Smooth muscle cell (in vitro differentiated cells): Measurements from ENCODE around the gene GRIK1. TPM values are rescaled to one million over a fixed set of nuclear protein-coding genes. Genes with fewer than 3 reads are reported as not detected.

Experiments used
- DNase-seq: peaks from one replicate; lab custom pipeline; 2025; ENCODE audit not compliant: unreplicated experiment; lab: John Stamatoyannopoulos, UW
- H2AFZ ChIP-seq: fragments of 200-600 bp; sonication (generic); 2 replicates; pipeline ENCODE4 v1.6.0; 2016; ENCODE audit warnings: antibody characterized with exemption, low read depth, mild to moderate bottlenecking
- H3F3A ChIP-seq: fragments of 200-600 bp; sonication (generic); 2 replicates; pipeline ENCODE4 v1.6.0; 2017; ENCODE audit warnings: antibody characterized with exemption, low read depth
- H3K27ac ChIP-seq: fragments of 200-600 bp; sonication (generic); 2 replicates; pipeline ENCODE4 v1.5.1; 2016; ENCODE audit warnings: low read depth, mild to moderate bottlenecking
- H3K27me3 ChIP-seq: fragments of 200-600 bp; sonication (generic); 2 replicates; pipeline ENCODE4 v1.6.1; 2016; ENCODE audit warnings: low read depth, mild to moderate bottlenecking
- H3K36me3 ChIP-seq: fragments of 200-600 bp; sonication (generic); 2 replicates; pipeline ENCODE4 v1.5.1; 2016; ENCODE audit warnings: low read depth
- H3K4me1 ChIP-seq: fragments of 200-600 bp; sonication (generic); 2 replicates; pipeline ENCODE4 v1.5.1; 2016; ENCODE audit warnings: low read depth
- H3K4me2 ChIP-seq: fragments of 200-600 bp; sonication (generic); 2 replicates; pipeline ENCODE4 v1.6.0; 2016; ENCODE audit warnings: mild to moderate bottlenecking
- H3K4me3 ChIP-seq: fragments of 200-600 bp; sonication (generic); 2 replicates; pipeline ENCODE4 v1.5.1; 2016; ENCODE audit warnings: mild to moderate bottlenecking
- H3K79me2 ChIP-seq: fragments of 200-600 bp; sonication (generic); 2 replicates; pipeline ENCODE4 v1.6.0; 2016; ENCODE audit warnings: low read depth, mild to moderate bottlenecking
- H3K9ac ChIP-seq: fragments of 200-600 bp; sonication (generic); 2 replicates; pipeline ENCODE4 v1.6.0; 2016; ENCODE audit warnings: low read depth
- H3K9me3 ChIP-seq: fragments of 200-600 bp; sonication (generic); replicated peaks from 2 replicates; pipeline ENCODE4 v1.5.1; 2016; ENCODE audit warnings: low read depth
- H4K20me1 ChIP-seq: fragments of 200-600 bp; sonication (generic); 2 replicates; pipeline ENCODE4 v1.6.0; 2016; ENCODE audit warnings: low read depth
- CTCF ChIP-seq: fragments of 200-600 bp; sonication (generic); IDR thresholded peaks from 2 replicates; pipeline ENCODE4 v1.5.1; 2017; ENCODE audit warnings: borderline replicate concordance, mild to moderate bottlenecking, antibody characterized with exemption; ENCODE audit not compliant: insufficient read depth, poor library complexity, severe bottlenecking
- WGBS: methylation state at CpG from one replicate; pipeline ENCODE4 v1.1.7; 2016; ENCODE audit warnings: low lambda C conversion rate; 5-methylcytosine and 5-hydroxymethylcytosine counted together
- polyA plus RNA-seq: library from polyadenylated mRNA; unstranded; fragments of >200 nt; fragmentation: Nextera tagmentation; extraction: Ambion mirVana; gene quantifications from 2 replicates; pipeline ENCODE4 v1.2.1, GENCODE V29; 2016
- total RNA-seq: library from RNA; depleted of rRNA; stranded (reverse); fragments of >200 nt; gene quantifications from 2 replicates; pipeline ENCODE4 v1.2.3, GENCODE V29; 2014

GRIK1 gene
- total and polyA plus RNA-seq, 2 experiments from 2014 or later, result 0.09 TPM; not detected in 1

- no peaks in the 10 kb centered on the region for H3K4me1 ChIP-seq
- no peak for DNase-seq
- no peaks in the 10 kb centered on the region for H3K36me3 ChIP-seq
- no peak overlapping the region for H3K4me2 ChIP-seq
- no peak overlapping the region for H2AFZ ChIP-seq
- H4K20me1 ChIP-seq, result no peaks in the 10 kb centered on the region
- 50% methylated on average over 4 of the region's 4 CpGs for WGBS
- H3K79me2 ChIP-seq, result no peaks in the 10 kb centered on the region
- no peak overlapping the region for H3K27ac ChIP-seq
- H3K9ac ChIP-seq, result no peak overlapping the region
- peaks cover 13% of the 10 kb centered on the region for H3K27me3 ChIP-seq
- no peaks in the 10 kb centered on the region for H3K9me3 ChIP-seq
- no peak overlapping the region for H3K4me3 ChIP-seq
- H3F3A ChIP-seq, result no peaks in the 10 kb centered on the region
- no peak for TF ChIP-seq CTCF
Observed at GRCh38 chr21:29928537-29928936, 11.3 kb downstream of the GRIK1 start.

GRCh38 chr21:29920938-29921337 lies 18.9 kb downstream of the GRIK1 start:
- Histone ChIP-seq H3K4me1 (no peaks in the 10 kb centered on the region), H3K27ac (no peak overlapping the region), H2AFZ (no peak overlapping the region), H3K36me3 (no peaks in the 10 kb centered on the region), H3K27me3 (no peaks in the 10 kb centered on the region), H3F3A (no peaks in the 10 kb centered on the region), H4K20me1 (no peaks in the 10 kb centered on the region), H3K79me2 (no peaks in the 10 kb centered on the region), H3K9ac (no peak overlapping the region), H3K4me3 (no peak overlapping the region), H3K4me2 (no peak overlapping the region), H3K9me3 (no peaks in the 10 kb centered on the region)
- no peak for DNase-seq
- TF ChIP-seq CTCF, result no peak
- 100% methylated on average over 1 of the region's 1 CpG for WGBS

GRCh38 chr21:29914326-29914725 lies 25.5 kb downstream of the GRIK1 start:
- no peak overlapping the region for H3K4me3 ChIP-seq
- no peaks in the 10 kb centered on the region for H3K36me3 ChIP-seq
- no peak overlapping the region for H3K4me2 ChIP-seq
- no peak for DNase-seq
- H3K27me3 ChIP-seq, result no peaks in the 10 kb centered on the region
- H3K9me3 ChIP-seq, result no peaks in the 10 kb centered on the region
- H3K27ac ChIP-seq, result no peak overlapping the region
- no peaks in the 10 kb centered on the region for H4K20me1 ChIP-seq
- no peaks in the 10 kb centered on the region for H3F3A ChIP-seq
- no peak for TF ChIP-seq CTCF
- no peaks in the 10 kb centered on the region for H3K79me2 ChIP-seq
- H3K4me1 ChIP-seq, result no peaks in the 10 kb centered on the region
- WGBS, result 92% methylated on average over 2 of the region's 2 CpGs
- no peak overlapping the region for H3K9ac ChIP-seq
- H2AFZ ChIP-seq, result no peak overlapping the region

GRCh38 chr21:29909571-29909970 lies 30.2 kb downstream of the GRIK1 start:
- Histone ChIP-seq H4K20me1 (no peaks in the 10 kb centered on the region), H2AFZ (no peak overlapping the region), H3F3A (no peaks in the 10 kb centered on the region), H3K79me2 (no peaks in the 10 kb centered on the region), H3K9me3 (no peaks in the 10 kb centered on the region), H3K27me3 (no peaks in the 10 kb centered on the region), H3K36me3 (no peaks in the 10 kb centered on the region), H3K4me2 (no peak overlapping the region), H3K27ac (no peak overlapping the region), H3K4me3 (no peak overlapping the region), H3K9ac (no peak overlapping the region), H3K4me1 (no peaks in the 10 kb centered on the region)
- 96% methylated on average over 4 of the region's 4 CpGs for WGBS
- no peak for DNase-seq
- no peak for TF ChIP-seq CTCF
